GM12872 (cell line): ENCODE results near the gene LDLRAD3.

Experiments
- CTCF ChIP-seq: IDR thresholded peaks from 3 replicates; pipeline ENCODE4 v1.5.1; 2011; ENCODE audit warnings: low read depth, mild to moderate bottlenecking, low read length, moderate library complexity; ENCODE audit not compliant: insufficient read depth

Gene LDLRAD3

GRCh38 chr11:36186340-36187175 lies 242.7 kb downstream of the LDLRAD3 start:
- no peak for TF ChIP-seq CTCF

- TF ChIP-seq CTCF: no peak
Measured at GRCh38 chr11:36187622-36188021, 243.8 kb downstream of the LDLRAD3 start.

- no peak for TF ChIP-seq CTCF
Measured at GRCh38 chr11:36191941-36192340, 248.1 kb downstream of the LDLRAD3 start.

GRCh38 chr11:36192425-36193289 lies 248.8 kb downstream of the LDLRAD3 start:
- TF ChIP-seq CTCF: no peak

GRCh38 chr11:36193290-36193619 lies 249.4 kb downstream of the LDLRAD3 start:
- TF ChIP-seq CTCF: no peak

GRCh38 chr11:36193721-36194120 lies 249.9 kb downstream of the LDLRAD3 start:
- no peak for TF ChIP-seq CTCF

GRCh38 chr11:36195496-36196354 lies 251.9 kb downstream of the LDLRAD3 start:
- no peak for TF ChIP-seq CTCF
